ENCODE data around the gene SULT1A3.
"Not testable (repeated sequence)": the region's sequence is repeated elsewhere in the genome, so short reads cannot be mapped to it uniquely, and the experiment has no call there.

- not testable (repeated sequence) for TF ChIP-seq CTCF (IDR thresholded peaks at IDR 0.05 in 4 of 5, conservative IDR thresholded peaks at IDR 0.05 in 1 of 5); POLR2A (IDR thresholded peaks at IDR 0.05)
Measured at GRCh38 chr16:30207063-30207704, 8.1 kb downstream of the SULT1A3 start.

Data from gastrocnemius medialis (tissue), 4 donors.